Colonic mucosa (tissue), 4 donors: ENCODE measurements around the gene ADGRD1. TPM values are rescaled to one million over a fixed set of nuclear protein-coding genes. Genes with fewer than 3 reads are reported as not detected.

Experiments
- DNase-seq: peaks from one replicate; pipeline ENCODE4 v3.0.0-alpha.2; 2020
- H3K27ac ChIP-seq: fragments of 200-600 bp; one replicate; pipeline ENCODE4 v1.8.0; 2021
- H3K27me3 ChIP-seq: fragments of 200-600 bp; one replicate; pipeline ENCODE4 v1.8.0; 2021
- H3K36me3 ChIP-seq: fragments of 200-600 bp; one replicate; pipeline ENCODE4 v1.8.0; 2021
- H3K4me1 ChIP-seq: fragments of 200-600 bp; one replicate; pipeline ENCODE4 v1.8.0; 2021; ENCODE audit warnings: mild to moderate bottlenecking
- H3K4me3 ChIP-seq: fragments of 200-600 bp; one replicate; pipeline ENCODE4 v1.8.0; 2021
- H3K9ac ChIP-seq, 2 donors: one replicate each; pipeline ENCODE4 v1.7.0; 2013; ENCODE audit warnings: control low read depth in 2 of 2, low read depth in 2 of 2, low read length in 2 of 2
- H3K9me3 ChIP-seq: fragments of 200-600 bp; one replicate; pipeline ENCODE4 v1.8.0; 2021
- intact Hi-C: fragments of 100-400 bp; cut with DNase I; formaldehyde crosslinking; loops from one replicate; pipeline ENCODE4 v1.14.1; 2022
- total RNA-seq, 2 donors: library from RNA; stranded (reverse); fragmentation: NEBNext Ultra II Directional in 1 of 2; extraction: Animal tissue kit (Norgen Biotek cat#: 25700) in 1 of 2; gene quantifications; one replicate each; pipeline ENCODE4 v1.2.1, GENCODE V29; 2021
- TF ChIP-seq, protein P1 (sequence below): fragments of 200-600 bp; IDR thresholded peaks from one replicate; pipeline ENCODE4 v1.8.0; 2022; ENCODE audit warnings: antibody characterized with exemption, mild to moderate bottlenecking
- donor health status: healthy.
- donor health status: DM: no; HTN: no; CAD: no.
- donor health status: DM: no; HTN: no; CAD: no.

The ADGRD1 gene
- total RNA-seq, 2 donors from 2014 or later: 3.5 to 3.6 TPM

GRCh38 chr12:131147894-131148293, 194.2 kb downstream of the ADGRD1 start:
- H3K27me3 ChIP-seq: no peaks in the 10 kb centered on the region
- no peaks in the 10 kb centered on the region for H3K9me3 ChIP-seq
- H3K4me3 ChIP-seq: no peak overlapping the region
- intact Hi-C loops: no loop called here
- TF ChIP-seq, protein P1, sequence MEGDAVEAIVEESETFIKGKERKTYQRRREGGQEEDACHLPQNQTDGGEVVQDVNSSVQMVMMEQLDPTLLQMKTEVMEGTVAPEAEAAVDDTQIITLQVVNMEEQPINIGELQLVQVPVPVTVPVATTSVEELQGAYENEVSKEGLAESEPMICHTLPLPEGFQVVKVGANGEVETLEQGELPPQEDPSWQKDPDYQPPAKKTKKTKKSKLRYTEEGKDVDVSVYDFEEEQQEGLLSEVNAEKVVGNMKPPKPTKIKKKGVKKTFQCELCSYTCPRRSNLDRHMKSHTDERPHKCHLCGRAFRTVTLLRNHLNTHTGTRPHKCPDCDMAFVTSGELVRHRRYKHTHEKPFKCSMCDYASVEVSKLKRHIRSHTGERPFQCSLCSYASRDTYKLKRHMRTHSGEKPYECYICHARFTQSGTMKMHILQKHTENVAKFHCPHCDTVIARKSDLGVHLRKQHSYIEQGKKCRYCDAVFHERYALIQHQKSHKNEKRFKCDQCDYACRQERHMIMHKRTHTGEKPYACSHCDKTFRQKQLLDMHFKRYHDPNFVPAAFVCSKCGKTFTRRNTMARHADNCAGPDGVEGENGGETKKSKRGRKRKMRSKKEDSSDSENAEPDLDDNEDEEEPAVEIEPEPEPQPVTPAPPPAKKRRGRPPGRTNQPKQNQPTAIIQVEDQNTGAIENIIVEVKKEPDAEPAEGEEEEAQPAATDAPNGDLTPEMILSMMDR: no peak
- no peak for DNase-seq
- H3K36me3 ChIP-seq: no peaks in the 10 kb centered on the region
- no peaks in the 10 kb centered on the region for H3K4me1 ChIP-seq
- H3K27ac ChIP-seq: no peak overlapping the region
- no peak overlapping the region for H3K9ac ChIP-seq

GRCh38 chr12:131151558-131152345, 198.0 kb downstream of the ADGRD1 start:
- Histone ChIP-seq H3K36me3 (no peaks in the 10 kb centered on the region), H3K27ac (no peak overlapping the region), H3K4me3 (no peak overlapping the region), H3K9me3 (no peaks in the 10 kb centered on the region), H3K27me3 (no peaks in the 10 kb centered on the region), H3K4me1 (no peaks in the 10 kb centered on the region), H3K9ac (no peak overlapping the region)
- intact Hi-C loops: no loop called here
- DNase-seq: no peak
- TF ChIP-seq, protein P1: no peak

DNA sequence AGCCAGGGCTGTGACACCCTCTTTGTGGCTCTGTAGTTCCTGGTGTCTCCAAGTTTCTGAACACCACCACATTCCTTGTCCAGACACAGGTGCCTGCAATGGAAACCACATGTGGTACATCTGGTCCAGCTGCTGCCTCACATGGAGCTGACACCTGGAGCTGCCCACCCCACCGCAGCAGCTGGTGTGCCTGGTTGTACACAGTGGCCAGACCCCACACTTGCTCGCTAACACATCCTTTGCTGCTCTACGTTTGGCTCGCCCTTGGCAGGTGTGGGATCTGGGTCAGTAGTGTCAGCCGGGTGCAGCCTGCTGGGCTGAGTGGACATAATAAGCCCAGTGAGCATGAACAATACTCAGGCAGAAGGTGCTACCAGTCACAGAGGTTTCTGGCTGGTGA, 198.9 kb downstream of the ADGRD1 start:
- no peaks in the 10 kb centered on the region for H3K27me3 ChIP-seq
- no peak overlapping the region for H3K27ac ChIP-seq
- H3K9ac ChIP-seq: no peak overlapping the region
- no peaks in the 10 kb centered on the region for H3K4me1 ChIP-seq
- H3K9me3 ChIP-seq: no peaks in the 10 kb centered on the region
- H3K36me3 ChIP-seq: no peaks in the 10 kb centered on the region
- intact Hi-C loops: no loop called here
- TF ChIP-seq, protein P1: no peak
- H3K4me3 ChIP-seq: no peak overlapping the region
- DNase-seq: no peak

DNA sequence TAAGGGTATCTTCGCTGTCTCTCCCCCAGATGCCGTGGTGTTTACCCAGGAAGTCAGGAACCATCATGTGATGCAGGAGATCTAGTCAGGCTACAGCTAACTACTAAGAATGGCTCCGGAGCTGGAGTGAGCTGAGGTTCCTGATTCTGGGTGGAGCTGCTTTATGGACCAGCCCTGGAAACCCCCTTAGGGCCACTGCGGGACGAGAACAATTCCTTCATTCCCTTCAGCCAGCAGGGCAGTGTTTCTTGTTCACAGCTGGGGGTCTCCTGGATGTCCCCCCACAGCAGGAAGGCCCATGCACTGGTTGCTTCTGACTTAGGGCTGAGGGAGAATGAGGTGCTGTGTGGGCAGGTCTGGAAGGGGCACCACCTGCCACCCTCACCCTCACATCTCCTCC, 199.3 kb downstream of the ADGRD1 start:
- H3K4me1 ChIP-seq: no peaks in the 10 kb centered on the region
- TF ChIP-seq, protein P1: no peak
- H3K27me3 ChIP-seq: no peaks in the 10 kb centered on the region
- intact Hi-C loops: no loop called here
- H3K9me3 ChIP-seq: no peaks in the 10 kb centered on the region
- H3K27ac ChIP-seq: no peak overlapping the region
- no peak overlapping the region for H3K4me3 ChIP-seq
- H3K36me3 ChIP-seq: no peaks in the 10 kb centered on the region
- H3K9ac ChIP-seq: no peak overlapping the region
- DNase-seq: no peak

DNA sequence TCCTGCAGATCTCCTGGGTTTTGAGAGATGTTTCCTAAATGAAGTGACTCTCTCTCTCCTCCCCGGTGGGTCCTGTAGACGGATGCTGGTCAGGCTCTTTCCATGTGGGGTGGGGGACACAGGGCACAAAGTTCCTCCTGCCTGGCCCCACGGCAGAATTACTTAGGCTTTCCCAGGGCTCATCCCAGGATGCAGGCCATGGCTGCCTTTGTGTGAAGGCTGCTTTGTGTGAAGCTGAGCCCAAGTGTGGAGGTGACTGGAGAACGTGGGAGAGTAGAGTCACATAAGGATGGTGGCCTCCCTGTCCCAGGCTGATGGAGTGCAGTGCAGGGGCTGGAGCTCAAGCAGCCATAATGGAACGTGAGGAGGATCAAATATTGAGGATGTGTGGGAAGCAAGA, 200.2 kb downstream of the ADGRD1 start:
- no peak overlapping the region for H3K4me3 ChIP-seq
- H3K27ac ChIP-seq: no peak overlapping the region
- no peaks in the 10 kb centered on the region for H3K36me3 ChIP-seq
- TF ChIP-seq, protein P1: no peak
- H3K4me1 ChIP-seq: no peaks in the 10 kb centered on the region
- intact Hi-C loops: no loop called here
- H3K9me3 ChIP-seq: no peaks in the 10 kb centered on the region
- H3K27me3 ChIP-seq: no peaks in the 10 kb centered on the region
- H3K9ac ChIP-seq: no peak overlapping the region
- DNase-seq: no peak
